ENCODE measurements around the gene UGT2B17.
"Not testable (repeated sequence)": the region's sequence is repeated elsewhere in the genome, so short reads cannot be mapped to it uniquely, and the experiment has no call there.

The UGT2B17 gene

GRCh38 chr4:68560364-68561070, 15.6 kb downstream of the UGT2B17 start:
- not testable (repeated sequence) for H3K4me3 ChIP-seq (ENCODE audit: low read depth, low read length); DNase-seq (ENCODE audit: low read depth)

- DNase-seq (ENCODE audit: low read depth): not testable (repeated sequence)
These were observed 22.3 kb downstream of the UGT2B17 start for GRCh38 chr4:68553830-68554229.

GRCh38 chr4:68552818-68553811, 23.0 kb downstream of the UGT2B17 start:
- DNase-seq (ENCODE audit: low read depth): not testable (repeated sequence)

More at GRCh38 chr4:68553830-68554229, 22.3 kb downstream of the UGT2B17 start:
- not testable (repeated sequence) for H3K4me3 ChIP-seq (ENCODE audit: low read depth, low read length)

GRCh38 chr4:68542742-68543141, 33.4 kb downstream of the UGT2B17 start:
- H3K4me3 ChIP-seq (ENCODE audit: low read depth, low read length); DNase-seq (ENCODE audit: low read depth): not testable (repeated sequence)

More at GRCh38 chr4:68552818-68553811, 23.0 kb downstream of the UGT2B17 start:
- H3K4me3 ChIP-seq (ENCODE audit: low read depth, low read length): not testable (repeated sequence)

- DNase-seq (ENCODE audit: low read depth): no peak
- no peak for TF ChIP-seq CTCF (conservative IDR thresholded peaks at IDR 0.05; ENCODE audit: low read depth, low read length)
- no peak overlapping the region for H3K4me3 ChIP-seq (ENCODE audit: low read depth, low read length)
These were observed 39.7 kb downstream of the UGT2B17 start for GRCh38 chr4:68536375-68536774.

GRCh38 chr4:68535974-68536373, 40.1 kb downstream of the UGT2B17 start:
- DNase-seq (ENCODE audit: low read depth): no peak
- TF ChIP-seq CTCF (conservative IDR thresholded peaks at IDR 0.05; ENCODE audit: low read depth, low read length): no peak
- no peak overlapping the region for H3K4me3 ChIP-seq (ENCODE audit: low read depth, low read length)

GRCh38 chr4:68522232-68522631, 53.9 kb downstream of the UGT2B17 start:
- H3K4me3 ChIP-seq (ENCODE audit: low read depth, low read length); DNase-seq (ENCODE audit: low read depth): not testable (repeated sequence)

GRCh38 chr4:68520985-68521384, 55.1 kb downstream of the UGT2B17 start:
- no peak overlapping the region for H3K4me3 ChIP-seq (ENCODE audit: low read depth, low read length)
- TF ChIP-seq CTCF (conservative IDR thresholded peaks at IDR 0.05; ENCODE audit: low read depth, low read length): no peak
- DNase-seq (ENCODE audit: low read depth): no peak

- DNase-seq (ENCODE audit: low read depth): no peak
- H3K4me3 ChIP-seq (ENCODE audit: low read depth, low read length): no peak overlapping the region
- TF ChIP-seq CTCF (conservative IDR thresholded peaks at IDR 0.05; ENCODE audit: low read depth, low read length): no peak
These were observed 57.2 kb downstream of the UGT2B17 start for GRCh38 chr4:68518889-68519288.

- H3K4me3 ChIP-seq (ENCODE audit: low read depth, low read length); DNase-seq (ENCODE audit: low read depth): not testable (repeated sequence)
These were observed 70.7 kb downstream of the UGT2B17 start for GRCh38 chr4:68505452-68505851.

GRCh38 chr4:68504836-68505235, 71.3 kb downstream of the UGT2B17 start:
- not testable (repeated sequence) for DNase-seq (ENCODE audit: low read depth); H3K4me3 ChIP-seq (ENCODE audit: low read depth, low read length)

GRCh38 chr4:68503462-68503861, 72.7 kb downstream of the UGT2B17 start:
- not testable (repeated sequence) for H3K4me3 ChIP-seq (ENCODE audit: low read depth, low read length); DNase-seq (ENCODE audit: low read depth)

Data from choroid plexus epithelial cell (primary cell).